ENCODE data around the gene VTCN1. TPM values are rescaled to one million over a fixed set of nuclear protein-coding genes. Genes with fewer than 3 reads are reported as not detected.

The VTCN1 gene
- total RNA-seq, 4 donors from 2014 or later, result 1.7 to 9.4 (median 3.4) TPM

DNA sequence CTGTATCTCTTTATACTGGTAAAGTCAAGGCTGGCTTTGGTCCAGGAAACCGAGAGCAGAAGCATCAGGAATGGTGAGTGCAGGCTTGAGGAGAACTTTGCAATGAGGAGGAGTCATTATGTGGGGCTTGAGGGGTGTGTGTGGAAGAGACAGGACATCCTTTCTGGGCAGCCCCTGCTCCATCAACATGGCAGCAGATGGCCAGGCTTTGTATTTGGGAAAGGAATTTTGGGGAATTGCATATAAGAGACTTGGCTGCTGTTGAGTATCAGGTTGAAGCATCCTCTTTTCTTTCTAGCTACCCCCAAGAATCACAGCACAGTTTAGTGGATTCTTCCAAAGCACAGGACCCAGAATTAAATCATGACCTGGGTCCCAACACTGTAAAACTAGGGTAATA is 33.4 kb downstream of the VTCN1 start:
- 64% methylated on average over 1 of the region's 1 CpG for WGBS
- TF ChIP-seq POLR2A (IDR thresholded peaks at IDR 0.05) (no peak), EP300 (IDR thresholded peaks at IDR 0.05) (no peak)
- TF ChIP-seq, protein P1, sequence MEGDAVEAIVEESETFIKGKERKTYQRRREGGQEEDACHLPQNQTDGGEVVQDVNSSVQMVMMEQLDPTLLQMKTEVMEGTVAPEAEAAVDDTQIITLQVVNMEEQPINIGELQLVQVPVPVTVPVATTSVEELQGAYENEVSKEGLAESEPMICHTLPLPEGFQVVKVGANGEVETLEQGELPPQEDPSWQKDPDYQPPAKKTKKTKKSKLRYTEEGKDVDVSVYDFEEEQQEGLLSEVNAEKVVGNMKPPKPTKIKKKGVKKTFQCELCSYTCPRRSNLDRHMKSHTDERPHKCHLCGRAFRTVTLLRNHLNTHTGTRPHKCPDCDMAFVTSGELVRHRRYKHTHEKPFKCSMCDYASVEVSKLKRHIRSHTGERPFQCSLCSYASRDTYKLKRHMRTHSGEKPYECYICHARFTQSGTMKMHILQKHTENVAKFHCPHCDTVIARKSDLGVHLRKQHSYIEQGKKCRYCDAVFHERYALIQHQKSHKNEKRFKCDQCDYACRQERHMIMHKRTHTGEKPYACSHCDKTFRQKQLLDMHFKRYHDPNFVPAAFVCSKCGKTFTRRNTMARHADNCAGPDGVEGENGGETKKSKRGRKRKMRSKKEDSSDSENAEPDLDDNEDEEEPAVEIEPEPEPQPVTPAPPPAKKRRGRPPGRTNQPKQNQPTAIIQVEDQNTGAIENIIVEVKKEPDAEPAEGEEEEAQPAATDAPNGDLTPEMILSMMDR (IDR thresholded peaks at IDR 0.05), result no peak
- Histone ChIP-seq H3K4me1 (no peaks in the 10 kb centered on the region), H3K36me3 (no peaks in the 10 kb centered on the region), H3K27me3 (no peaks in the 10 kb centered on the region), H3K9me3 (no peaks in the 10 kb centered on the region), H3K27ac (no peak overlapping the region), H3K4me3 (no peak overlapping the region)
- no peak for DNase-seq (ENCODE audit: low spot score in 2 of 2)

DNA sequence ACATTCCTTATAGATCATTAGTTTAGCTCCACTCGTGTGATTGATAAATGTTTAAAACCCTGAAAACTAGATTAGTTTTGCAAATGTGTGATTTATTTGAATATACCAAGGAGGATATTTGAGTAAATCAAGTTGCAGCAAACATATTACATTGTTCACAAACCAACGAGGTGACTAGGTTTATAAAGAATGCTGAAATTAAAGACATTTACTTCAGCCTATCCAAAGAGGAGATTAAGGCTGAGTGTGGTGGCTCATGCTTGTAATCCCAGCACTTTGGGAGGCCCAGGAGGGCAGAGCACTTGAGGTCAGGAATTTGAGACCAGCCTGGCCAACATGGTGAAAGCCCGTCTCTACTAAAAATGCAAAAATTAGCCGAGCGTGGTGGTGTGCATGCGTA is 34.1 kb downstream of the VTCN1 start:
- Histone ChIP-seq H3K27me3 (no peaks in the 10 kb centered on the region), H3K4me1 (no peaks in the 10 kb centered on the region), H3K27ac (no peak overlapping the region), H3K36me3 (no peaks in the 10 kb centered on the region), H3K9me3 (no peaks in the 10 kb centered on the region), H3K4me3 (no peak overlapping the region)
- no peak for DNase-seq (ENCODE audit: low spot score in 2 of 2)
- WGBS, result 86% methylated on average over 6 of the region's 6 CpGs
- TF ChIP-seq POLR2A (IDR thresholded peaks at IDR 0.05), result no peak
- no peak for TF ChIP-seq POLR2AphosphoS5 (IDR thresholded peaks at IDR 0.05)
- TF ChIP-seq EP300 (IDR thresholded peaks at IDR 0.05), result no peak
- TF ChIP-seq, protein P1 (IDR thresholded peaks at IDR 0.05), result no peak

DNA sequence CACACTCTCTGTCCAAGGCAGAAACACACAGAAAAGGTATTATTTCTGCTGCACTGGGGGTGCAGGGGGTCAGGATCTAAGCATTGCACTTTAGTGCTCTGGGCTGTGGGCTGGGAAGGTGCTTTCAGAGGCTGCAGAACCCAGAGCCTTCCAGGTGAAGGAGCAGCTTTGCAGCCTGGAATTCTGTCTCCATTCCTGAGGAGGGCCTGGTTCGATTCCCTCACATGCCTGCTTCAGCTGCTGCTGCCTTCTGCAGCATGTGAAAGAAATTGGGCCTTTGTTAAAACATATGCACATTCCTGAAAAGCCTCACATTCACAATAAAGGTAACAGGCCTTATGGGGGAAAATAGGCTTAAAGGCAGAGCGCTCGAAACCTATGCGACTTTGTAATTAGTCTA is 35.9 kb downstream of the VTCN1 start:
- no peaks in the 10 kb centered on the region for H3K27me3 ChIP-seq
- H3K9me3 ChIP-seq, result no peaks in the 10 kb centered on the region
- no peak overlapping the region for H3K27ac ChIP-seq
- TF ChIP-seq POLR2AphosphoS5 (IDR thresholded peaks at IDR 0.05) (no peak), POLR2A (IDR thresholded peaks at IDR 0.05) (no peak), EP300 (IDR thresholded peaks at IDR 0.05) (no peak)
- TF ChIP-seq, protein P1 (IDR thresholded peaks at IDR 0.05), result no peak
- no peaks in the 10 kb centered on the region for H3K36me3 ChIP-seq
- no peak for DNase-seq (ENCODE audit: low spot score in 2 of 2)
- H3K4me1 ChIP-seq, result no peaks in the 10 kb centered on the region
- 92% methylated on average over 4 of the region's 4 CpGs for WGBS
- no peak overlapping the region for H3K4me3 ChIP-seq

DNA sequence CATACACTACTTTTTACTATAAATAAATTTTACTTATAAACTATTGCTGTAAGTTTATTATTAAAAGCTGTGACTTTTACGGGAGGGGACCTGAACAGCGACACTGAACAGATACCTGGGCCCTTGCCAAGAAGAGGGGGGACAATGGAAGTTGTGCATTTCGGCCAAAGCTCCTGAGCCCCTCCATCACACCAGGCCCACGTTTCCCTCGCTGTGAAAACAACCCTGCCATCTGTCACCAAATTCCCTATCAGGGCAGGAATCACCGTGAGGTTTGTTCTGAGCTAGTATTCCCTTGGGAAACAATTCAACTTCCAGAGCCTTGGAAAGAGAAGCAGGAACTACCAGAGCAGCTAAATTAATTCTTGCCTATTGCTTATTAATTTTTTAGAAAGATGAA is 37.0 kb downstream of the VTCN1 start:
- H3K9me3 ChIP-seq, result no peaks in the 10 kb centered on the region
- TF ChIP-seq POLR2AphosphoS5 (IDR thresholded peaks at IDR 0.05), result no peak
- no peak for TF ChIP-seq EP300 (IDR thresholded peaks at IDR 0.05)
- WGBS, result 71% methylated on average over 6 of the region's 6 CpGs

DNA sequence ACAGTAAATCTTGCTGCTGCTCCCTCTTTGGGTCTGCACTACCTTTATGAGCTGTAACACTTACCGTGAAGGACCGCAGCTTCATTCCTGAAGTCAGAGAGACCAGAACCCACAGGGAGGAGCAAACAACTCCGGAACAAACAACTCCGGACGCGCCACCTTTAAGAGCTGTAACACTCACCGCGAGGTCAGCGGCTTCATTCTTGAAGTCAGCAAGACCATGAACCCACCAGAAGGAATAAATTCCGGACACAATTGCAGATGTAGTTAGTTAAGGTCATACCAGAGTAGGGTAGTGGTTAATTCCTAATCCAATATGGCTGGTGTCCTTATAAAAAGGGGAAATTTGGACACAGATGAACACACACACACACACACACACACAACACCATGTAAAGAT is 37.7 kb downstream of the VTCN1 start:
- 92% methylated on average over 10 of the region's 10 CpGs for WGBS
- Histone ChIP-seq H3K27me3 (no peaks in the 10 kb centered on the region), H3K36me3 (no peaks in the 10 kb centered on the region), H3K27ac (no peak overlapping the region), H3K4me1 (no peaks in the 10 kb centered on the region), H3K4me3 (no peak overlapping the region), H3K9me3 (no peaks in the 10 kb centered on the region)
- no peak for DNase-seq (ENCODE audit: low spot score in 2 of 2)
- TF ChIP-seq POLR2A (IDR thresholded peaks at IDR 0.05) (no peak), EP300 (IDR thresholded peaks at IDR 0.05) (no peak), POLR2AphosphoS5 (IDR thresholded peaks at IDR 0.05) (no peak)
- TF ChIP-seq, protein P1 (IDR thresholded peaks at IDR 0.05), result no peak

More for the DNA sequence above, 37.0 kb downstream of the VTCN1 start:
- no peaks in the 10 kb centered on the region for H3K27me3 ChIP-seq
- no peak overlapping the region for H3K4me3 ChIP-seq
- no peak for DNase-seq (ENCODE audit: low spot score in 2 of 2)
- no peak overlapping the region for H3K27ac ChIP-seq
- H3K4me1 ChIP-seq, result no peaks in the 10 kb centered on the region
- H3K36me3 ChIP-seq, result no peaks in the 10 kb centered on the region

DNA sequence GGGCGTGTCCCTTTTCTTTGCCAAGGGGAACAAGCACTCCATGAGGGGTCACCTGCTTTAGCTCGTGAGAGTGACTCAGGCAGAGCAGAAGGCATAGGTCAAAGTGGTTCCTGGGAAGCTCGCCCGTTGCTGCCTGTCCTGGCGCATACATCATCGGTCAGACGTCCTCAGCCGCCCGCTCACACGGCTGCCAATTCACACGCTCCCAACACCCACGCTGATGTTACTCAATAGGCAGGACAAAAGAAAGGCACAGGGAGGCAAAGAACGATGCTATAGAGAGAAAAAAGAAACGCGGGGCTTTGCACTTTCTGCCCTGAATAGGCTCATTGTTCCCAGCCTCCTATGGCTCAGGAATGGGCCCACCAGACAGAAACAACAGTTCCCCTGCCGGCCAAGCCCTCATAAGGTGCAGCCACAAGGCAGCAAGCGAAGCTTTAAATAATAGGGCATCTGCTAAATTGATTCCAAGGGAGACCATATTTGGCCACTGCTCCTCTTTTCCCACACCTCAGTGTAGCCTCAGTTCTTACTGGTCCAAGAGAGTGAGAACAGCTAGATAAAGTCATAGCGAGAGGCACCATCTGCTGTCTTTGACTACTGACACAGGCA is 38.7 kb downstream of the VTCN1 start:
- Histone ChIP-seq H3K4me3 (no peak overlapping the region), H3K27ac (no peak overlapping the region), H3K27me3 (no peaks in the 10 kb centered on the region), H3K4me1 (no peaks in the 10 kb centered on the region), H3K36me3 (no peaks in the 10 kb centered on the region), H3K9me3 (no peaks in the 10 kb centered on the region)
- DNase-seq (ENCODE audit: low spot score in 2 of 2), result no peak
- 68% methylated on average over 18 of the region's 18 CpGs for whole genome bisulfite sequencing
- TF ChIP-seq, protein P1 (IDR thresholded peaks at IDR 0.05), result no peak
- TF ChIP-seq EP300 (IDR thresholded peaks at IDR 0.05), result no peak

All from suprapubic skin (tissue), 4 donors.